HG03103 (cell line): ENCODE measurements around the gene PDZRN4.
"Not testable (repeated sequence)": the region's sequence is repeated elsewhere in the genome, so short reads cannot be mapped to it uniquely, and the experiment has no call there.

ENCODE experiments used
- ATAC-seq: cut with Tn5 transposase; IDR thresholded peaks from one replicate; pipeline ENCODE4 v1.9.1; 2021; ENCODE audit warnings: low read depth; ENCODE audit not compliant: unreplicated experiment

Gene PDZRN4

GRCh38 chr12:41277946-41278267, 89.8 kb downstream of the PDZRN4 start:
- ATAC-seq: no peak

- ATAC-seq: not testable (repeated sequence)
Observed at GRCh38 chr12:41280341-41281095, 92.4 kb downstream of the PDZRN4 start.

- not testable (repeated sequence) for ATAC-seq
Observed at GRCh38 chr12:41285470-41285869, 97.3 kb downstream of the PDZRN4 start.

GRCh38 chr12:41286426-41286825, 98.3 kb downstream of the PDZRN4 start:
- no peak for ATAC-seq

- no peak for ATAC-seq
Observed at GRCh38 chr12:41287500-41288141, 99.5 kb downstream of the PDZRN4 start.

GRCh38 chr12:41288142-41288811, 100.2 kb downstream of the PDZRN4 start:
- ATAC-seq: no peak

- ATAC-seq: no peak
Observed at GRCh38 chr12:41289501-41289900, 101.4 kb downstream of the PDZRN4 start.

GRCh38 chr12:41293011-41293410, 104.9 kb downstream of the PDZRN4 start:
- no peak for ATAC-seq

GRCh38 chr12:41293461-41293860, 105.3 kb downstream of the PDZRN4 start:
- ATAC-seq: no peak

GRCh38 chr12:41302979-41303403, 114.9 kb downstream of the PDZRN4 start:
- no peak for ATAC-seq

- no peak for ATAC-seq
Observed at GRCh38 chr12:41304526-41304925, 116.4 kb downstream of the PDZRN4 start.

GRCh38 chr12:41310367-41310766, 122.2 kb downstream of the PDZRN4 start:
- no peak for ATAC-seq

GRCh38 chr12:41311883-41312282, 123.8 kb downstream of the PDZRN4 start:
- no peak for ATAC-seq

GRCh38 chr12:41312451-41312850, 124.3 kb downstream of the PDZRN4 start:
- not testable (repeated sequence) for ATAC-seq

GRCh38 chr12:41325336-41325735, 137.2 kb downstream of the PDZRN4 start:
- ATAC-seq: no peak

GRCh38 chr12:41327096-41327895, 139.2 kb downstream of the PDZRN4 start:
- ATAC-seq: no peak

- no peak for ATAC-seq
Observed at GRCh38 chr12:41333974-41334373, 145.9 kb downstream of the PDZRN4 start.

GRCh38 chr12:41334390-41334789, 146.3 kb downstream of the PDZRN4 start:
- ATAC-seq: no peak

GRCh38 chr12:41336041-41336549, 148.0 kb downstream of the PDZRN4 start:
- ATAC-seq: no peak

- no peak for ATAC-seq
Observed at GRCh38 chr12:41339784-41340183, 151.7 kb downstream of the PDZRN4 start.
